Activated CD4-positive, alpha-beta T cell treated with anti-CD3 and anti-CD28 coated beads, Interleukin-2, Interleukin-4, amounts not matched to agents 100 ng/mL and 50 ng/mL, durations not matched to agents 16 hours and 8 hours (primary cell): ENCODE results near the gene ZNF512B.
"Not testable (repeated sequence)": the region's sequence is repeated elsewhere in the genome, so short reads cannot be mapped to it uniquely, and the experiment has no call there.

Source experiments
- DNase-seq: peaks from one replicate; pipeline ENCODE4 v3.0.0-alpha.2; 2020; ENCODE audit warnings: low spot score

Gene ZNF512B

DNA sequence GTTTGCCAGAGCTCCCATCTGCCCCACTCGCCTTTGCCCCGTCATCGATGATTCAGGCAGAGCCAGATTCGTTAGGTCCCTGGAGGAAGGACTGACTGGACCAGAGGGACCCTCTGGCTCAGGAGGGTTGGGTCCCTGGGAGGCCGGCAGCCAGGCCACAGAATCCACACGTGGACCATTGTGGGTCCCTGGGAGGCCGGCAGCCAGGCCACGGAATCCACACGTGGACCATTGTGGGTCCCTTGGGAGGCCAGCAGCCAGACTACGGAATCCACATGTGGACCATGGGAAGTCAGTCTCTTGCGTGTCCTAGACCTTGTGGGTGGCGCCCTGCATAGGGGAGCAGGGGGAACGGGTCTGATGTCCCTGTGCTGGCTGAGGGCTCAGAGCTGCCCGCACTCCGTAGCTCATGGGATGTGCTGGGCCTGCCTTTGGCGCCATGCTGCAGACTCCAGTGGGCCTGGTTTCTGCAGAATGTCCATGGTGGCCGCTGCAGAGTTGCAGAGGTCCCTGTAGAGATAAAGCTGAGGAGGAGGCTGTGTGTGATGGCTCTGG is 37.0 kb downstream of the ZNF512B start:
- DNase-seq, result no peak

DNA sequence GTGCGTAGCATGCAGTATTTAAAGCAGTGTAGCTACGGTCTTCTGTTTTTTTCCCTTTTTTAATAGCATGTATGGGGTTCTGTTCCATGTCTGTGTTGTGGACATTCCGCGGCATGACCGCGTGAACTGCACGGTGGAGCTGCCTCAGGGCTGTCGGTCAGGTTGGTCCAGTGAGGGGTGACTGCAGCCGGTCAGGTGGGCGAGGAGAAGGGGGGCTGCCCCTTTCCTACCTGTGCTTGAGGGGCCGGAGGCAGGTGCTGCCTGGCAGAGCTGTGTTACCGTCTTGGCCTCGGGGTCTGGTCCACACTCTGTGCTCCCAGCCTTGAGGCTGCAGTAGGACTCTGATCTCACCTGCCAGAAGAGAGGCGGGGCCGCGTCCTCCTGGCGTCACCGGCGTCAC is 38.0 kb downstream of the ZNF512B start:
- no peak for DNase-seq

DNA sequence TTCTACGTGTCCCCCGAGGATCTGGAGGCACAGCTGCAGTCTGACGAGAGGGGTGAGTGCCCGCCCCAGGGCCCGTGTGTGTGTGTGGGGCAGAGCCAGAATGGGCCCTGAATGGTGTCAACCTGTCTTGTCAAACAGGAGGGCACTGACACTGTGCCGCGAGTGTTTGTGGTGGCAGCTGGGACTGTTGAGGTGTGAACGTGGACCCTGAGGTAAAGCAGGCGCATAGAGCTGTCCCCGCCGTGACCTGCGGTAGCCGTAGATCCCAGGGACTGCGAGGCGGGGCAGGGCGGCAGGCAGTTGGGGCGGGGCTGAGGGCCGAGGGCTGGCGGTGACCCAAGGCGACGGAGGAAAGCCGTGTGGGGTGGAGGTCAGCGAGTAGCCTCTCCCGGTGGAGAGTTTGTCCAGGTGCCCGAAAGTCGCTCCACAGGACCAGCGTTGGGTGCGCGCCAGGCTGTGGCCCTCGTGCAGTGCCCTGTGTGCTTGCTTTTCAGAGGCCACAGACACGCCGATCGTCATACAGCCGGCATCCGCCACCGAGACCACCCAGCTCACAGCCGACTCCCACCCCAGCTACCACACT is 38.7 kb downstream of the ZNF512B start:
- DNase-seq, result no peak

DNA sequence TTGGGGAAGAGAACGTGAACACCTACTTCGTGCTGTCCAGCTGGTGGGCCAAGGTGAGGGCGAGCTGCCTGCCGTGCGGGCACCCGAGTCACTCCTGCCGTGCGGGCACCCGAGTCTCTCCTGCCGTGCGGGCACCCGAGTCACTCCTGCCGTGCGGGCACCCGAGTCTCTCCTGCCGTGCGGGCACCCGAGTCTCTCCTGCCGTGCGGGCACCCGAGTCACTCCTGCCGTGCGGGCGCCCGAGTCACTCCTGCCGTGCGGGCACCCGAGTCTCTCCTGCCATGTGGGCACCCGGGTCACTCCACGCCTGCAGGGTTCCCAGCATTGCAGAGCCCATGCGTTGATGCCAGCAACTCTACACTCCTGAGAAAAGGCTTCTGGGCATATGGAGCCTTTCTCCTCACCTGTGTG is 40.3 kb downstream of the ZNF512B start:
- DNase-seq, result not testable (repeated sequence)

GRCh38 chr20:63929071-63929470 is 40.7 kb downstream of the ZNF512B start:
- no peak for DNase-seq

GRCh38 chr20:63926298-63926697 is 43.4 kb downstream of the ZNF512B start:
- no peak for DNase-seq

GRCh38 chr20:63924241-63924640 is 45.5 kb downstream of the ZNF512B start:
- DNase-seq, result no peak

GRCh38 chr20:63923651-63924050 is 46.1 kb downstream of the ZNF512B start:
- DNase-seq, result no peak

- DNase-seq, result no peak
Observed at GRCh38 chr20:63920226-63920625, 49.5 kb downstream of the ZNF512B start.

GRCh38 chr20:63919130-63919529 is 50.6 kb downstream of the ZNF512B start:
- DNase-seq, result no peak

GRCh38 chr20:63917811-63918210 is 51.9 kb downstream of the ZNF512B start:
- DNase-seq, result no peak

DNA sequence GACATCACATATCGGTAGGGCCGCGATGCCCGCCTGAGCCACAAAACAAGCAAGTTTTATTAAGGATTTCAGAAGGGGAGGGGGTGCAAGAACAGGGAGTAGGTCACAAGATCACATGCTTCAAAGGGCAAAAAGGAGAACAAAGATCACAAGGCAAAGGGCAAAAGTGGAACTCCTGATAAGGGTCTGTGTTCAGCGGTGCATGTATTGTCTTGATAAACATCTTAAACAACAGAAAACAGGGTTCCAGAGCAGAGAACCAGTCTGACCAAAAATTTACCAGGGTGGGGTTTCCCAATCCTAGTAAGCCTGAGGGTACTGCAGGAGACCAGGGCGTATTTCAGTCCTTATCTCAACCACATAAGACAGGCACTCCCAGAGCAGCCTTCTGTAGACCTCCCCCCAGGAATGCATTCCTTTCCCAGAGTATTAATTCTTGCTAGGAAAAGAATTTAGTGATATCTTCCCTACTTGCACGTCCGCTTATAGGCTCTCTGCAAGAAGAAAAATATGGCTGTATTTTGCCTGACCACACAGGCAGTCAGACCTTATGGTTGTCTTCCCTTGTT is 53.3 kb downstream of the ZNF512B start:
- DNase-seq, result not testable (repeated sequence)

GRCh38 chr20:63915471-63915870 is 54.3 kb downstream of the ZNF512B start:
- DNase-seq, result no peak

- no peak for DNase-seq
Observed at GRCh38 chr20:63913768-63914167, 56.0 kb downstream of the ZNF512B start.

GRCh38 chr20:63911176-63911575 is 58.6 kb downstream of the ZNF512B start:
- DNase-seq, result no peak

GRCh38 chr20:63908008-63908682 is 61.6 kb downstream of the ZNF512B start:
- no peak for DNase-seq
